HG03442 (cell line): Measurements from ENCODE around the gene LAMA3.

Experiments used
- ATAC-seq: cut with Tn5 transposase; IDR thresholded peaks from one replicate; pipeline ENCODE4 v1.9.1; 2021; ENCODE audit warnings: mild to moderate bottlenecking, moderate library complexity; ENCODE audit not compliant: unreplicated experiment

Gene LAMA3

DNA sequence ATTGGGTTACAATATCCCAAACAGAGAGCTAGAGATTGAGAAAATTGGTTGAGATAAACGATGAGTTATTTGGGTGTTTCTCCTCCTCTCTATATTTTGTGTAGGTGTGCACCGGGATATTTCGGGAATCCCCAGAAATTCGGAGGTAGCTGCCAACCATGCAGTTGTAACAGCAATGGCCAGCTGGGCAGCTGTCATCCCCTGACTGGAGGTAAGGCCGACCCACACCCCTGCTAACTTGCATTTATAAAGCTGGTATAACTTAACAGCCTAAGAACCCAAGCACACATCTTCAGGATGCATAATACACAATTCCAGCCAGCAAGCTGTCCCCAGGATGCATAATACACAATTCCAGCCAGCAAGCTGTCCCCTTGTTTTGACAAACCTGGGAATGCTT is 200.7 kb downstream of the LAMA3 start:
- ATAC-seq = no peak

DNA sequence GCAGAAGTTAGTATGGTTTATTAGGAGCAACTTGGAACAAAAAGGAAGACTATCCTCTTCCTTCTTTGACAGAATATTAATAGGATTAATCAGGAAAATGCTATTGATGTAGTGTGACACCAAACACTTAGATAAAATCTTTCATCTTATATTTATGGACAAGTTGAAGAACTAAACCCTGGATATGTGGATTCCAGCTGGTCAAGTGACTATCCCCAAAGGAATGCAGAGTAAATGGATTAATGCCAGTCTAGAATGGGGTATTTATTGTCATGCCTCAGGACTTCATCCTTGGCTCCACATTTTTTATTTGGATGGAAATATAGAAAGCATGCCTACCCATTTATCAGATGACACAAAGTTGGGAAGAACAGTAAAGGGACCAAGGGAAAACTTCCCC is 201.3 kb downstream of the LAMA3 start:
- ATAC-seq = no peak

DNA sequence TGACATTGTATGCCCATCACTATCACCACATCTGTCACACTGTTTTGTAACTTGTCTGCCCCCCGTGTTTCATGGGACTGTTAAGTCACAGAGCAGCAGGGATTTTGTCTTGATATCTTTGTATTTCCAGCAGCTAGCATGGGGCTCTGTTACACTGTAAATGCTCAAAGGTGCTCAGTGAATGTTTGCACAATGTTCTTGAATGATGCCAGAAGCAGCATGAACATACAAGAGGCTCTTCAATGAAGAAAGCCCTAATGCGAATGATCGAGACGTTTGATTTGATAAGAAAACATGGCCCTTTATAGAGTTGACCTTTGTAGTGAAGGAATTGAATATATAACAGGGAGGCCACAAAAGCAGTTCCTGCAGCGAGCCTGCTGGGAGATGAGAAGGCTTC is 204.4 kb downstream of the LAMA3 start:
- no peak for ATAC-seq

DNA sequence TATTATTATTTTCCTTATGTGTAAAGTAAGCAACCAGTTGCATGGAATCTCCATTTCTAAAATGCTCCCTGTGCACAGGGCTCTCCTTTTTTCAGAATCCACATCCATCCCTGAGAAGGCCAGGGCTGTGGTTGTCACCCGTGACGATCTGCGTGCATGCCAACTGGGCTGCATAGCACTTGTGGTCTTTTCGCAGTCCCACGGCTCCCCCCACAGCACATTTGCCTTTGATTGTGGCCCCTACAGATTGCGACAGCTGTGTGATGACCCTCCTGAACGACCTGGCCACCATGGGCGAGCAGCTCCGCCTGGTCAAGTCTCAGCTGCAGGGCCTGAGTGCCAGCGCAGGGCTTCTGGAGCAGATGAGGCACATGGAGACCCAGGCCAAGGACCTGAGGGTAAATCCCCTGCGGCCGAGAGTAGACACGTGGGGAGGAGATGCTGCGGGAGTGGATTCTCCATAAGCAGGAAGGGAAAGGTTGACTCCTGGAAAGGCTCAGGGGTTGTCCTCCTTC is 205.5 kb downstream of the LAMA3 start:
- ATAC-seq = no peak

DNA sequence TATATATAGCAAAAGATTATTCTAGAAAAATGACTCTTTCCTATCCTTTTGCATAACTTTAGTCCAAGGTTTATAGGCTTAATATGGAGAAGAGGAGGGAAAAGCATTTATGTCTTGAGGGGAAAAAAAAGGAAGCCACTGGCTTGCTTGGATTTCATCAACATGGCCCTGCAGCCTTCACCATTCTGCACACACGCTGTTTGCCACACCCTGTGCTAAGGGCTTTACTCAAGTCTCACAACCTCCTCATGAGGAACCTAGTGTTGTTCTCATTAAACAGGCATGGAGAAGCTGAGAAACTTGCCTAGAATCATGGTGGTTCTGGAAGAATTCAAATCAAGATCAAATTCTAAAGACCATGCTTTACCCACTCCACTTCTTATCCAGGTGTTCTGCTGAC is 208.0 kb downstream of the LAMA3 start:
- no peak for ATAC-seq

DNA sequence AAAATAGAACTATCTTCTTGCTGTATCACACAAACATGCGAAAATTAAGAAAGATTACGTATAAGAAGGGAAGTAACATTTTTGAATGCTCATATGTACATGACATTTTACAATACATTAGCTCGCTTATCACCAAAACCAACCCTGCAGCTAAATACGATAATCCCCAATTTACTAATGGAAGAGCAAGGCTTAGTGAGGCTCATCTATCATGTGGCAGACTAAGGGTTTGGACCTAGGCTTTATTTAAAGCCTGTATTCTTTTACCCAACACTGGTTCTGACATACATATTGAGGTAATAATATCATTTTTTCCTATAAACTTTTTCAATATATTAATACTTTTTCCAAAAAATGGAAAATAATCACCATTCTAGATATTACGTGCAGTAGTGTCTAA is 208.5 kb downstream of the LAMA3 start:
- ATAC-seq = no peak

DNA sequence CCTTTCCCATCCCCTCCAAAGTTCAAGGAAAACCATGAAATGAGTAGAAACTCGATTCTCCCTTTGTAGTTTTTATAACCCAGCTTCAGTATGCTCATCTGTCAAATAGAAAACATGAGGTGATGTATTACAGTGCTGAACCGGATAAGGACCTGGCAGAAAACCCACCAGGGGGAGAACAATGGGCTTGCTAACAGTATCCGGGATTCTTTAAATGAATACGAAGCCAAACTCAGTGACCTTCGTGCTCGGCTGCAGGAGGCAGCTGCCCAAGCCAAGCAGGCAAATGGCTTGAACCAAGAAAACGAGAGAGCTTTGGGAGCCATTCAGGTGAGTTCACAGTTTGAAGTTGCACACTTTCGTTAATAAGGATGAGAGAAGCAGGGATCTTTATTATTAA is 211.7 kb downstream of the LAMA3 start:
- ATAC-seq = no peak

DNA sequence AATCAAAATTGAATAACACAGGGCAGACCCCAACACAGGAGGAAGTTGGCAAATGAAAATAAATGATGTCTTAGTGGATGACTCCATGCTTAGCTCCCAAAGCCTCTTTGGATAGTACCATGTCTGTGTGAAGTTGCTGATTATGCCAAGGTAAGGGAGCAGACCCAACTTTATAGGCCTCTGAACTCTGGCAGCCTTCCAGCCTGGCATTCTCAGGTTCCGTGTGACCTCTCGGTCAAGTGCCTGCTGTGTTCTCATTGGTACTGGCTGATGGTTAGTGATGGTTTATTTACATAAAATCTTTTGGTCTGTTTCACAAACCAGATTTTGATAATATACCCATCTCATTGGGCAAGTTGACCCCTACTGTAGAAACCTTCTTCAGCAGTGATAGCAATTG is 213.1 kb downstream of the LAMA3 start:
- ATAC-seq = no peak

DNA sequence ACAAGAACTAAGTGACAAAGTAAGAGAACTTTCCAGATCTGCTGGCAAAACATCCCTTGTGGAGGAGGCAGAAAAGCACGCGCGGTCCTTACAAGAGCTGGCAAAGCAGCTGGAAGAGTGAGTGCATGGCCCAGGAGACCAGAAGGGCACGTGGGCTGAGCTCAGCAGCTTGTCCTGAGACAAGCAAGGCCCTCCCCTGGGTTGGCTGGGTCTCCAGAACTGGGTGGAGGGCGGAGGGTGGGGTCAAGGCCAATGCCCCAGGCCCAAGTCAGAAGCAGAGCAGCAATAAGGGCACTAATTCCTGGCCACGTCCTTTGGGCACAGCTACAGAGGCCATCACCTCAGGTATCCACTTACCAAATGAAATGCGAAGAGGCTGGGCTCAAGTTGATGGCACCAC is 214.7 kb downstream of the LAMA3 start:
- ATAC-seq = no peak

DNA sequence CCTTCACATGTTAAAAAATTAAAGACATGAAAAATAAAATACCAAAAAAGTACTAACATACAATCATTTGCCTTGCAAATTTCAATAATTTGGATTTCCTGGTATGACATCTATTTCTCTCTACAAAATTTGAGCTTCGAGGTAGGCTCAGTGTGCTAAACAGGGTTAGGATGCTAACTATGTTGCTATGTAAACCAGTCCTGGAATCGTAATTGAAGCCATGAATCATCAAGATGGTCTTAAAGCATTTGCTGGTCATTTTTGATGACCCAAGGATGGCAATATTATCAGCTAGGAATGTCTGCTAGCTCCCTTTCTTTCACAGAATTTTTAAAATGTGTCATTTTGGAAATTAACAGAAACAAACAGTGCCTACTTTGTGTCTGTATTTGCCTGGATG is 217.4 kb downstream of the LAMA3 start:
- ATAC-seq = no peak

DNA sequence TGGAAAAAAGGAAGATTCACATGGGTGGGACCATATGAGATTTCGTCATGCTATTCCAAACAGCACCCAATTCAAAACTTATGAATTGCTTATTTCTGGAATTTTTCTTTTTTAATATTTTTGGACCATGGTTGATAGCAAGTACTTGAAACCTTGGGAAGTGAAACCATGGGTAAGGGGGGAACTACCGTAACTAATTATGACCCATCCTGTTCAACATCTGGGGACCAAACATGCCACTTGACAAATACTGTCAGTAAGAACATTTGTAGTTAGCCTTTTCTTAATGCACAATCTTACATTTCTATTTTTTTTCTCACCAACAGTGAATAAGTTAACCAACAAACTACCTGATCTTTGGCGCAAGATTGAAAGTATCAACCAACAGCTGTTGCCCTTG is 219.6 kb downstream of the LAMA3 start:
- ATAC-seq = no peak

DNA sequence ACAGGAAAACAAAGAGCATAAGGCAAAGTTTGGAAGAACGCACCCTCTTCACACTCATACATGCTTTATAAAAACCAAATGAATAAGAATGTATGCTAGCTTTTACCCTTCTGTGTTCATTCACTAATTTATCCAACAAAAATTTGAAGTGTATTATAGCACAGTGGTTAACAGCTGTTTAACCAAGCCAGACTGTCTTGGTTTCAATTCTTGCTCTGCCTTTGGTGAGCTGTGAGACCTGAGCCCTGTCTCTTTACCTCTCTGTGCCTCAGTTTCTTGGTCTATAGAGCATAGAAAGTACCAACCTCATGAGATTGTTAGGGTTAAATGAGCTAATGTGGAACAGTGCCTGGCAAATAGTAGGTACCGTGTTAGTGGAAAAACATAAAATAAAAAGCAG is 220.8 kb downstream of the LAMA3 start:
- no peak for ATAC-seq

DNA sequence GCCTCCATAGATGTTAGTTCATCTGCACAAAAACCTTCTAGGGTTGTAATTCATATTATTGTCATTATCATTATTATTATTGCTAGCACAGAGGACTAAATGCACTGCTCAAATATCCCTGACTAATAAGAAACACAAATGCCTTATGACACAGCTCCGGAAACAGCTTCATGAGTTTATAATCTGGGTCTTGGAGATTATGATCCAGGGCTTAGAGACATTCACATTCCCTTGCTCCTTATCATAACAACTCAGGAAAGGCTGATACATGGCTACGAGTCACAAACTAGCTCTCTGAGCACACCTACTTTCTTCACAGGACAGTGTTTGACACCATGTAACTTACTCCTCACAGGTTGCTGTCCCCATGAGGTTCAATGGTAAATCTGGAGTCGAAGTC is 223.1 kb downstream of the LAMA3 start:
- ATAC-seq = no peak

DNA sequence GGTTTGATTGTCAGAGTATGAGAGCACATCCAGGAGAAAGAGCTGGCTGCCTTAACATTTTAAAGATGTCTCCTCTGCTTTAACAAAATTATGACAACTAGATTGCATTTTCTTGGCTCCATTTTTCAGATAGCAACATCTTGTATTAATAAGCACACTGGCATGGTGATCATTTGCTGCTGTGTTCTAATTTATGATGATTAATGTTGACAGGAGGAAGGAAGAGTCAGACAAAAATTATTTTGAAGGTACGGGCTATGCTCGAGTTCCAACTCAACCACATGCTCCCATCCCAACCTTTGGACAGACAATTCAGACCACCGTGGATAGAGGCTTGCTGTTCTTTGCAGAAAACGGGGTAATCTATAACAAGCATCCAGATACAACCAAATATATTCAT is 227.1 kb downstream of the LAMA3 start:
- ATAC-seq = no peak

DNA sequence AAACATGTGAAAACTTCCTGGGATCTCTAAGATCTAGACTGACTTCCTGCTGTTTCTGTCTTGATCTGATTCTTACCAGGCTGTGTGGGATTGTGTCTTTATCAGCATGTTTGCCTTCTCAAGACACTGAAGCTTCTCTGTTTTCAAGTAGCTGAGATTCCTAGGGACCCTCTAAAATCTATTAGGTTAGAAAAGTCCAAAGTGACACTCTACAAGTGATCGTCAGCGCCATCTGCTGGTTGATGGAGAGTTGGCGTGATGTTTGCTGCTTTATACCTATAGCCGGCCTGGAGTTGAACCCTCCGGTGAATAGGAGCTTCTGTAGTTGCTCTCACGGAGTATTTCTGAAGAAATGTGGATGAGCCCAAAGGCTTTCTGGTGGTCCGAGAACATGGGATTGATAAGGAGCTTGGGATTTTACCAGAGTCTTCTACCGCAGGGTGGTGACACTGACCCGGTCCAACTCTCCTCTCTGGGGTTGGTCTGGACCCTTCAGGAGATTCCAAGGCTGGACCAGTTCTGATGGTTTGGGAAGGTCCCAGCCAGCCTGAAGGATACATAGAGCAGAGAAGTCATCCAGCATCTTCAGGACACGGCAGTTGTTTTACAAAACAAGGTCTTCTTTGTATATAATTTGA is 229.3 kb downstream of the LAMA3 start:
- ATAC-seq = no peak

DNA sequence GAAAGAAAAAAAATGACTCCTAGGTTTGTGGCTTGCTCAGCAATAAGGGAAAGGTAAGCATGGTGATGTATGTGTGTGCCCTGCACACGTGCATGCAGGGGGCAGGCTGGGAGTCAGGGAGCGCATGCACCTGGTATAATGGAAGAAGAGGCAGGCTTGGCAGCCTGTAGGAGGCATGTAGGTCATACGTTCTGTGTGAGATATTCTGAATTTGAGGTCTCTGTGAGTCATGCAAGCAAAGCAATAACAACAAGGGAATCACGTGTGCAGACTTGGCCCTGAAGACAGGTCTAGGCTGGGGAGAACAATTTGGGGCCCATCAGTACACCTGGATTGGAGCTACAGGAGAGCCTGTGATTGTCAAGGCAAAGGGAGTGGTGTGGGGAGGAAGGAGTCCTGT is 230.8 kb downstream of the LAMA3 start:
- no peak for ATAC-seq

DNA sequence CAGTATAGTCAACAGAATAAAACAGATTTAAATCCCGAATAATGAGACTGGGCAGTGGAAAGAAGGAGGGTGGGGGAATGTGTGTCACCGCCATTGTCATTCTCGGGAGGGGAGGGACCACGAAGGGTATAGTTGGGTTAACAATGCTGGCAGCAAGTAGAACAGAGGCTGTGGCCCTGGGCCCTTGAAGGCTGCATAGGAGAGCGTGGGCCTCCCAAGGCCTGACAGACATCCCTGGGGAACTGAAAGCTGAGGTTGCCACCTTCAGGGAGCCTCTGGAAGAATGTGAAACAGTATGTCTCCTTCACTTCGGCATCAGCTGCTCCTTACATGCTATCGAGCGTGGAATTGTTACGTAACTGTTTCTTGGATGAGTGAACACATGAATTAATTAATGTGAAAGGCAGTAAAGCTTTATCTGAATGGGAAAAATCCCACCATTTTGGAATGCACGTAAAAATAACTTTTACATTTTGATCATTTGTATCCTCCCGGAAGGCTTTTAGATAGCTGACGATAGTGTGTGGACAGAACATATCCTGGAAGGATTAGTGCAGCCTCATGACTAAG is 232.5 kb downstream of the LAMA3 start:
- no peak for ATAC-seq

DNA sequence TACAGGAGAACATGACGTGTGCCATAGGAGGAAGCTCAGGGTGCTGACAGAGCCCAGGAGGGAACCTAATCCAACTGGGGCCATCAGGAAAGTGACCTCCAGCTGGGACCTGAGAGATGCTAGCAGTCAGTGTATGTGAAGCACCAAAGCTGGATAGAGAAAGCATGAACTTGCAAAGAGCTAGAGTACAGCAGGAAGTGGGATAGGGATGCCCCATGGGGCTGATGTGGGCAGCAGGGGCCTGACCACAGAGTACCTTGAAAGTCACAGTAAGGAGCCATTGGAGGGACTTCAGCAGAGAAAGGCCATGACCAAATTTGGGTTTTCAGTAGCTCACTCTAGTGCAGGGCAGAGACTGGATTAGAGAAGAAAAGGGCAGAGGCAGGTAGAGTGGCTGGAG is 233.7 kb downstream of the LAMA3 start:
- ATAC-seq = peak; percentile 73

DNA sequence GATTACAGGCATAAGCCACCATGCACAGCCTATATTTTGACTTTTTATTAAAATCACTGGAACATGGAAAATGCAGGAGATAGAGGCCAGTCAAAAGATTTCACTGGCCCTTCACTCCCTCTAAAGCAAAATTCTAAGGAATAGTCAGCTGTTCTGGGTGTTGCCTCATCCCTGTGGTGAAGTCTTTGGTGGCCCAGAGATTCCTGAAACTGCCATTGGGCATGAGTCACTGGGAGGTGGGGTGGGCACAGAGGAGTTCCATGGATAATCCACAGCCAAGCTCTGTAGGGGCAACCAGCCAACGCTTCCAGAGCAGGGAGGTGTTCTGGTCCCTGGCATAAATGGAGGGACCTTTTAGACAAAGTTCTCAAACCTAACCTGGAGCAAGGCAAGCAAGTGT is 235.6 kb downstream of the LAMA3 start:
- ATAC-seq = no peak

DNA sequence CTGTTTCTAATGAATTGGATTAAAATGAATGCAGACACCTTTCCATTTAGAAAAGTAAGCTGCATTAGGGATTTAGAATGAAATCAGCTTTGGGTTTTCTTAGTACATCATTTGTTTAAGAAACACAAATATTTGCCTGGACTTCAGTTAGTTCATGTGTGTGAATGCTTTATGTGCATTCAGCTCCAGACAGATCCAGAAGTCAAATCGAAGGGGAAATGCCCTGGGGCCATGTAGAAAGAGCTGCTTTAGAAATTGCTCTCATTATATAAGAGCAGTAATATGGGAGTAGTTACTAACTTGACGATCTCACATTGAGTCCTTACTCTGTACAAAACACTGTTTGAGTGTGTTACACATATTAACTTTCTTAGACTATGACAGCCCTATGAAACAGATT is 237.3 kb downstream of the LAMA3 start:
- ATAC-seq = no peak

DNA sequence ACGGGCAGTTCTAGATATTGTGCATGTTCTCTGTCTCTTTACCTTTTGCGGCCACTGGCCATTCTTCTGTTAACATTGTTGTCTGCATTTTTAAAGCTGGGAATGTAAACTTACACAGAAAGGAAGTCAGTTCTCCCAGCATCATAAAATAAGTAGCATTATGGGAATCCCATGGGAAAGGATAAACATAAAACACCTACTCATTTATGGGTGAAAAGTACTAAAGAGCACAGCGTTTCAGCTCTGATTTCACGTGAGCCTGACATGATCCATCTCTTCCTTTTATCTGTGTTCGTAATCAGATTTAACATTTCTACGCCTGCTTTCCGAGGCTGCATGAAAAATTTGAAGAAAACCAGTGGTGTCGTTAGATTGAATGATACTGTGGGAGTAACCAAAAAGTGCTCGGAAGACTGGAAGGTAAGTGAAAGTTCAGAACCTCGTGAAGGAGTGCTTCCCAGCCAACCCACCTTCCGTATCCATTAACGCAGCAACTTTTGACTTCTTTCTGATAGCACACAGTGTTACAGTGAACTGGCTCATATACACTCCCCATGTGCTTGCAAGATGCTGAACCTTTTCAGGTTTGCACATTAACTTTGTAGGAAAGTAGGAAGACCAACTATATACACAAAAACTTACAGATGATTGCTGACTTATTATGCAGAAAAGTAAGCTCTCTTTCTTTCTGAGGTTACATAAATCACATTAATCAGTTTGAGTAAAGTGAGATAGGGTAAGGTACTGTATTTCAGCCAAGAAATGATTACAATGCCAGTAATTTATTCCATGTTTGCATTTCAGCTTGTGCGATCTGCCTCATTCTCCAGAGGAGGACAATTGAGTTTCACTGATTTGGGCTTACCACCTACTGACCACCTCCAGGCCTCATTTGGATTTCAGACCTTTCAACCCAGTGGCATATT is 238.8 kb downstream of the LAMA3 start:
- no peak for ATAC-seq

DNA sequence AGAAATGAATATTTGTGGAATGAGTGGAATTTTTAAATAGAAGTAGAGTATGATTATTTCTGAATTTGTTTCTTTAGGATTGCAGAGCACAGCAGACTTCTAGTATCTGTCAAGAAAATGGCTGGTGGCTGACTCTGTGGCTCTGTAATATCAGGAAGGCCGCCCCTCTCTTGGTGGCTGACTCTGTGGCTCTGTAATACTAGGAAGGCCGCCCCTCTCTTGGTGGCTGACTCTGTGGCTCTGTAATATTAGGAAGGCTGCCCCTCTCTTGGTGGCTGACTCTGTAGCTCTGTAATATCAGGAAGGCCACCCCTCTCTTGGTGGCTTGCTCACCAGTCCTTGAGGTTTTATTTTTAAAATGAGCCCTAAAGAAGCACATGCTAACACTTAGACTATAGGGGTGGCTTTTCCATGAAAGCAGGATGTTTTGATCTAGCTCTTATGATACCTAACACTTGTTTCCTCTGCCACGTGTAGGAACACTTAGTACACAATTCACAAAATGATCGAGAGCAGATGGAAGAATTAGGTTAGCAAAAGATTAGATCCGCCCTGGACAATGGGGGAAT is 240.2 kb downstream of the LAMA3 start:
- no peak for ATAC-seq
